Astrocyte (in vitro differentiated cells and primary cell): Measurements from ENCODE around the gene HDAC10. TPM values are rescaled to one million over a fixed set of nuclear protein-coding genes. Genes with fewer than 3 reads are reported as not detected.

Source experiments
- DNase-seq: peaks from one replicate; pipeline ENCODE4 v3.0.0-alpha.2; 2010; ENCODE audit warnings: low read depth
- FAIRE-seq: peaks from 2 replicates; lab custom pipeline; 2011; peaks lifted over from hg19 to GRCh38; lab: Jason Lieb, UNC
- H2AFZ ChIP-seq: 2 replicates; pipeline ENCODE4 v1.6.0; 2012; ENCODE audit warnings: low read depth, low read length, inconsistent platforms
- H3K27ac ChIP-seq: 2 replicates; pipeline ENCODE4 v1.5.1; 2011; ENCODE audit warnings: low read depth, low read length, inconsistent platforms
- H3K27me3 ChIP-seq: 2 replicates; pipeline ENCODE4 v1.6.0; 2011; ENCODE audit warnings: low read length, inconsistent platforms; ENCODE audit not compliant: insufficient read depth
- H3K36me3 ChIP-seq: 2 replicates; pipeline ENCODE4 v1.5.1; 2011; ENCODE audit warnings: low read length, inconsistent platforms; ENCODE audit not compliant: insufficient read depth
- H3K4me1 ChIP-seq: 2 replicates; pipeline ENCODE4 v1.5.1; 2011; ENCODE audit warnings: low read length, inconsistent platforms; ENCODE audit not compliant: insufficient read depth
- H3K4me2 ChIP-seq: 2 replicates; pipeline ENCODE4 v1.6.0; 2012; ENCODE audit warnings: low read length, inconsistent platforms
- H3K4me3 ChIP-seq: 2 replicates; pipeline ENCODE4 v1.5.1; 2011; ENCODE audit warnings: low read depth, mild to moderate bottlenecking, low read length, inconsistent platforms; ENCODE audit not compliant: insufficient read depth
- H3K79me2 ChIP-seq: 2 replicates; pipeline ENCODE4 v1.6.0; 2012; ENCODE audit warnings: mild to moderate bottlenecking, low read length, inconsistent platforms; ENCODE audit not compliant: insufficient read depth
- H3K9ac ChIP-seq: 2 replicates; pipeline ENCODE4 v1.6.0; 2012; ENCODE audit warnings: mild to moderate bottlenecking, low read length, inconsistent platforms
- H3K9me3 ChIP-seq: 2 replicates; pipeline ENCODE4 v1.5.1; 2012; ENCODE audit warnings: low read depth, mild to moderate bottlenecking, low read length, inconsistent platforms; ENCODE audit not compliant: insufficient read depth
- H4K20me1 ChIP-seq: 2 replicates; pipeline ENCODE4 v1.6.0; 2012; ENCODE audit warnings: low read length, inconsistent platforms; ENCODE audit not compliant: insufficient read depth
- H3K27ac Mint-ChIP-seq: one replicate; pipeline ENCODE4 v1.8.0; 2021; ENCODE audit warnings: mild to moderate bottlenecking, mixed read lengths; ENCODE audit not compliant: unreplicated experiment
- H3K27me3 Mint-ChIP-seq: one replicate; pipeline ENCODE4 v1.8.0; 2021; ENCODE audit warnings: low read depth, mixed read lengths; ENCODE audit not compliant: unreplicated experiment
- H3K36me3 Mint-ChIP-seq: one replicate; pipeline ENCODE4 v1.8.0; 2021; ENCODE audit warnings: low read depth, mixed read lengths; ENCODE audit not compliant: unreplicated experiment
- H3K4me1 Mint-ChIP-seq: one replicate; pipeline ENCODE4 v1.8.0; 2021; ENCODE audit warnings: low read depth, mixed read lengths; ENCODE audit not compliant: unreplicated experiment
- H3K4me3 Mint-ChIP-seq: one replicate; pipeline ENCODE4 v1.8.0; 2021; ENCODE audit warnings: mild to moderate bottlenecking, moderate library complexity, mixed read lengths; ENCODE audit not compliant: unreplicated experiment
- H3K9me3 Mint-ChIP-seq: one replicate; pipeline ENCODE4 v1.8.0; 2021; ENCODE audit warnings: mild to moderate bottlenecking, mixed read lengths; ENCODE audit not compliant: unreplicated experiment
- CTCF ChIP-seq: IDR thresholded peaks from 2 replicates; pipeline ENCODE4 v1.5.1; 2011; ENCODE audit warnings: low read depth, mild to moderate bottlenecking, inconsistent platforms, low read length, moderate library complexity; ENCODE audit not compliant: insufficient read depth
- EZH2 ChIP-seq: IDR thresholded peaks from 2 replicates; pipeline ENCODE4 v1.6.1; 2012; ENCODE audit warnings: mild to moderate bottlenecking, low read length, inconsistent platforms; ENCODE audit not compliant: insufficient read depth
- total RNA-seq: library from RNA; stranded (reverse); gene quantifications from 2 replicates; pipeline ENCODE4 v1.2.1, GENCODE V29; 2021

Gene HDAC10
- total RNA-seq, 1 donor from 2014 or later, result 46.5 TPM

- no peak overlapping the region for H3K4me2 ChIP-seq
These were observed 15.9 kb upstream of the HDAC10 start for GRCh38 chr22:50266994-50267393.

GRCh38 chr22:50264946-50265669 is 14.0 kb upstream of the HDAC10 start:
- Histone ChIP-seq H3K36me3 (no peaks in the 10 kb centered on the region), H3K4me1 (peaks cover 26% of the 10 kb centered on the region), H3K9me3 (no peaks in the 10 kb centered on the region), H3K4me3 (no peak overlapping the region), H3K9ac (no peak overlapping the region), H4K20me1 (peaks cover 17% of the 10 kb centered on the region), H3K4me2 (no peak overlapping the region), H3K27me3 (no peaks in the 10 kb centered on the region), H3K27ac (no peak overlapping the region), H2AFZ (no peak overlapping the region), H3K79me2 (peaks cover 6% of the 10 kb centered on the region)
- Mint-ChIP-seq H3K27ac (no peak overlapping the region), H3K4me3 (no peak overlapping the region), H3K9me3 (no peaks in the 10 kb centered on the region), H3K4me1 (no peaks in the 10 kb centered on the region), H3K36me3 (peaks cover 8% of the 10 kb centered on the region), H3K27me3 (peaks cover 3% of the 10 kb centered on the region)
- no peak for DNase-seq
- TF ChIP-seq CTCF (no peak), EZH2 (no peak)
- no peak for FAIRE-seq

More at GRCh38 chr22:50266994-50267393, 15.9 kb upstream of the HDAC10 start:
- Histone ChIP-seq H3K9ac (no peak overlapping the region), H3K27ac (no peak overlapping the region), H2AFZ (no peak overlapping the region), H3K79me2 (no peaks in the 10 kb centered on the region), H3K4me3 (no peak overlapping the region), H3K36me3 (no peaks in the 10 kb centered on the region), H3K9me3 (no peaks in the 10 kb centered on the region), H3K4me1 (peaks cover 28% of the 10 kb centered on the region), H3K27me3 (no peaks in the 10 kb centered on the region), H4K20me1 (peaks cover 17% of the 10 kb centered on the region)
- TF ChIP-seq EZH2 (no peak), CTCF (no peak)
- no peak overlapping the region for H3K4me3 Mint-ChIP-seq
- no peaks in the 10 kb centered on the region for H3K4me1 Mint-ChIP-seq
- H3K36me3 Mint-ChIP-seq, result peaks cover 8% of the 10 kb centered on the region
- H3K9me3 Mint-ChIP-seq, result no peaks in the 10 kb centered on the region
- no peak overlapping the region for H3K27ac Mint-ChIP-seq
- no peak for DNase-seq
- no peak for FAIRE-seq
- peaks cover 3% of the 10 kb centered on the region for H3K27me3 Mint-ChIP-seq

- no peak overlapping the region for H3K4me2 ChIP-seq
- no peaks in the 10 kb centered on the region for H3K9me3 ChIP-seq
- H3K36me3 Mint-ChIP-seq, result peaks cover 8% of the 10 kb centered on the region
- no peak overlapping the region for H3K27ac ChIP-seq
- peaks cover 13% of the 10 kb centered on the region for H3K79me2 ChIP-seq
- no peaks in the 10 kb centered on the region for H3K27me3 ChIP-seq
- no peaks in the 10 kb centered on the region for H3K4me1 Mint-ChIP-seq
- no peaks in the 10 kb centered on the region for H3K9me3 Mint-ChIP-seq
- peaks cover 13% of the 10 kb centered on the region for H4K20me1 ChIP-seq
- H3K27ac Mint-ChIP-seq, result no peak overlapping the region
- TF ChIP-seq EZH2 (no peak), CTCF (no peak)
- no peak overlapping the region for H2AFZ ChIP-seq
- DNase-seq (no peak), FAIRE-seq (no peak)
- no peaks in the 10 kb centered on the region for H3K36me3 ChIP-seq
- H3K9ac ChIP-seq, result no peak overlapping the region
- H3K27me3 Mint-ChIP-seq, result peaks cover 3% of the 10 kb centered on the region
- no peak overlapping the region for H3K4me3 Mint-ChIP-seq
- no peak overlapping the region for H3K4me3 ChIP-seq
- H3K4me1 ChIP-seq, result peaks cover 22% of the 10 kb centered on the region
These were observed 13.2 kb upstream of the HDAC10 start for GRCh38 chr22:50264104-50264745.
